Osteoblast (primary cell): ENCODE results near the gene ABHD11. TPM values are rescaled to one million over a fixed set of nuclear protein-coding genes. Genes with fewer than 3 reads are reported as not detected.
A peak's percentile ranks its signal among the peaks of the same experiment; 100 is the strongest.

ENCODE experiments used
- DNase-seq: peaks from one replicate; pipeline ENCODE4 v3.0.0; 2011; ENCODE audit warnings: low spot score, mixed read lengths; ENCODE audit not compliant: insufficient read length; ENCODE audit errors: missing footprints
- H2AFZ ChIP-seq: 2 replicates; pipeline ENCODE4 v1.6.0; 2011; ENCODE audit warnings: mild to moderate bottlenecking, low read length
- H3K27ac ChIP-seq: 2 replicates; pipeline ENCODE4 v1.5.1; 2011; ENCODE audit warnings: mild to moderate bottlenecking, low read depth, low read length, moderate library complexity
- H3K27me3 ChIP-seq: 2 replicates; pipeline ENCODE4 v1.6.0; 2012; ENCODE audit warnings: mild to moderate bottlenecking, control low read depth, inconsistent platforms, low read length, moderate library complexity; ENCODE audit not compliant: insufficient read depth
- H3K36me3 ChIP-seq: 2 replicates; pipeline ENCODE4 v1.5.1; 2011; ENCODE audit warnings: mild to moderate bottlenecking, low read length, control low read depth, moderate library complexity; ENCODE audit not compliant: insufficient read depth
- H3K4me1 ChIP-seq: 2 replicates; pipeline ENCODE4 v1.5.1; 2011; ENCODE audit warnings: mild to moderate bottlenecking, low read length, control low read depth, moderate library complexity; ENCODE audit not compliant: insufficient read depth
- H3K4me2 ChIP-seq: 2 replicates; pipeline ENCODE4 v1.6.0; 2011; ENCODE audit warnings: mild to moderate bottlenecking, low read length; ENCODE audit not compliant: insufficient read depth
- H3K4me3 ChIP-seq: fragments of 200-600 bp; sonication (generic); 3 replicates; pipeline ENCODE4 v1.5.1; 2012; ENCODE audit warnings: mild to moderate bottlenecking, low read length, inconsistent platforms; ENCODE audit not compliant: insufficient read depth
- H3K79me2 ChIP-seq: 2 replicates; pipeline ENCODE4 v1.6.0; 2012; ENCODE audit warnings: mild to moderate bottlenecking, low read length, control low read depth, inconsistent platforms; ENCODE audit not compliant: insufficient read depth
- H3K9me3 ChIP-seq: 2 replicates; pipeline ENCODE4 v1.5.1; 2011; ENCODE audit warnings: low read depth, low read length, control low read depth
- H4K20me1 ChIP-seq: 2 replicates; pipeline ENCODE4 v1.6.0; 2012; ENCODE audit warnings: mild to moderate bottlenecking, low read length, control low read depth; ENCODE audit not compliant: insufficient read depth
- total RNA-seq: library from RNA; depleted of rRNA; stranded (reverse); fragments of >200 nt; gene quantifications from 2 replicates; pipeline ENCODE4 v1.2.3, GENCODE V29; 2012
- TF ChIP-seq, protein P1 (sequence below): IDR thresholded peaks from 2 replicates; pipeline ENCODE4 v1.5.1; 2011; ENCODE audit warnings: mild to moderate bottlenecking, low read depth, low read length, moderate library complexity; ENCODE audit errors: extremely low read depth

ABHD11 gene
- total RNA-seq, 1 donor, result 8.7 TPM

DNA sequence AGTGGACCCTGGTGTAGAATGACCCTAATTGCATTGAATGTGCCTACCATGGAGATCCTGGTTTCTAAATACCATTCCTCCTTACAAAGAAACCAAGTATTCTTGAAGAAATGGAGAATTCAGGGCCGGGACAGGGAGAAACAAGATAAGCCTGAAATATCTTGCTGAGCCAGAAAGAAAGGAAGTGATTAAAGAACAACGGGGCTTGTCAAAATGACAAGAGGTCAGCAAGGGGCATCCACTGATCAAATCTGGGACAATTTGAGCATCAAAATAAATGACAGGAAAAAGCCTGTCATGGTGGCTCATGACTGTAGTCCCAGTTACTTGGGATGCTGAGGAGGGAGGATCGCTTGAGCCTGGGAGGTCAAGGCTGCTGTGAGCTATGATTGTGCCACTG lies 8.1 kb downstream of the ABHD11 start:
- TF ChIP-seq, protein P1, sequence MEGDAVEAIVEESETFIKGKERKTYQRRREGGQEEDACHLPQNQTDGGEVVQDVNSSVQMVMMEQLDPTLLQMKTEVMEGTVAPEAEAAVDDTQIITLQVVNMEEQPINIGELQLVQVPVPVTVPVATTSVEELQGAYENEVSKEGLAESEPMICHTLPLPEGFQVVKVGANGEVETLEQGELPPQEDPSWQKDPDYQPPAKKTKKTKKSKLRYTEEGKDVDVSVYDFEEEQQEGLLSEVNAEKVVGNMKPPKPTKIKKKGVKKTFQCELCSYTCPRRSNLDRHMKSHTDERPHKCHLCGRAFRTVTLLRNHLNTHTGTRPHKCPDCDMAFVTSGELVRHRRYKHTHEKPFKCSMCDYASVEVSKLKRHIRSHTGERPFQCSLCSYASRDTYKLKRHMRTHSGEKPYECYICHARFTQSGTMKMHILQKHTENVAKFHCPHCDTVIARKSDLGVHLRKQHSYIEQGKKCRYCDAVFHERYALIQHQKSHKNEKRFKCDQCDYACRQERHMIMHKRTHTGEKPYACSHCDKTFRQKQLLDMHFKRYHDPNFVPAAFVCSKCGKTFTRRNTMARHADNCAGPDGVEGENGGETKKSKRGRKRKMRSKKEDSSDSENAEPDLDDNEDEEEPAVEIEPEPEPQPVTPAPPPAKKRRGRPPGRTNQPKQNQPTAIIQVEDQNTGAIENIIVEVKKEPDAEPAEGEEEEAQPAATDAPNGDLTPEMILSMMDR, result no peak
- H2AFZ ChIP-seq, result no peak overlapping the region

DNA sequence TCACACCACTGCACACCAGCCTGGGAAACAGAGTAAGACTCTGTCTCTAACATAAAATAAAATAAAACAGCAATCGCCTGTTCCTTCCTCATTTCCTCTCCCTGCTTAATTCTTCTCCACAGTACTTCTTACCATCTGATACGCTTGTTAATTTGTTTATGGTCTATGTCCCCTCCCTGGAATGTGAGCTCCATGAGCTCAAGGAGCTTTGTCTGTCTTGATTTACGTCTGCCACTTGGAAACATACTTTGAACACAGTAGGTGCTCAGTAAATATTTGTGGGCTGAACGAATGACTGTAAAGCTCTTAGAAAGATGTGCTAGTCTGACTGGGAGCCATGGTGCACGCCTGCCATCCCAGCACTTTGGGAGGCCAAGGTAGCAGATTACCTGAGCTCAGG lies 10.1 kb downstream of the ABHD11 start:
- Histone ChIP-seq H3K4me2 (no peak overlapping the region), H2AFZ (no peak overlapping the region)
- DNase-seq, result no peak

More for the DNA sequence above, 8.1 kb downstream of the ABHD11 start:
- DNase-seq, result no peak
- Histone ChIP-seq H4K20me1 (no peaks in the 10 kb centered on the region), H3K27ac (no peak overlapping the region), H3K4me1 (peaks cover 5% of the 10 kb centered on the region), H3K27me3 (no peaks in the 10 kb centered on the region), H3K9me3 (no peaks in the 10 kb centered on the region), H3K36me3 (no peaks in the 10 kb centered on the region), H3K79me2 (no peaks in the 10 kb centered on the region), H3K4me2 (no peak overlapping the region), H3K4me3 (no peak overlapping the region)

DNA sequence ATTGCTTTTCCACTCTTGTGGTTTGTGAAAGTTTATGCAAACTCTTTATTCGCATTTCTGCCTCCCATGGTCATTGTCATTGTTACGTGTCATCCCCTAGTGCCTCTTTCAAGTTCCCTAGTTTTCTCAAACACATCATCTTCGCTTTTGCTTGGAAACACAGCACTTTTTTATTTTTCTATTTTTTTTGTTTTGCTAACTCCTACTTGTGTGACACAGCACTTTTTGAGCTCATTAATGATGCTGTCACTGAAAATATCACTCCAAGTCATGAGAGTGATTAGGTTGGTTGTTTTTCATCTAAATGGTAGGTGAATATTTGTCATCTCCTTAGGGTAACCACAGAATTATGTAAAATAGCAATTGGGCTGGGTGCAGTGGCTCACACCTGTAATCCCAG lies 10.7 kb downstream of the ABHD11 start:
- Histone ChIP-seq H3K4me2 (no peak overlapping the region), H2AFZ (no peak overlapping the region), H3K9me3 (no peaks in the 10 kb centered on the region), H3K27ac (no peak overlapping the region), H3K79me2 (no peaks in the 10 kb centered on the region), H3K27me3 (no peaks in the 10 kb centered on the region), H3K4me1 (no peaks in the 10 kb centered on the region), H3K4me3 (no peak overlapping the region), H3K36me3 (no peaks in the 10 kb centered on the region), H4K20me1 (no peaks in the 10 kb centered on the region)
- TF ChIP-seq, protein P1, result no peak
- peak; percentile 26 for DNase-seq

More for the DNA sequence above, 10.1 kb downstream of the ABHD11 start:
- no peaks in the 10 kb centered on the region for H3K4me1 ChIP-seq
- H3K27ac ChIP-seq, result no peak overlapping the region
- TF ChIP-seq, protein P1, result no peak
- no peaks in the 10 kb centered on the region for H3K36me3 ChIP-seq
- H4K20me1 ChIP-seq, result no peaks in the 10 kb centered on the region
- no peaks in the 10 kb centered on the region for H3K79me2 ChIP-seq
- H3K27me3 ChIP-seq, result no peaks in the 10 kb centered on the region
- H3K4me3 ChIP-seq, result no peak overlapping the region
- no peaks in the 10 kb centered on the region for H3K9me3 ChIP-seq

DNA sequence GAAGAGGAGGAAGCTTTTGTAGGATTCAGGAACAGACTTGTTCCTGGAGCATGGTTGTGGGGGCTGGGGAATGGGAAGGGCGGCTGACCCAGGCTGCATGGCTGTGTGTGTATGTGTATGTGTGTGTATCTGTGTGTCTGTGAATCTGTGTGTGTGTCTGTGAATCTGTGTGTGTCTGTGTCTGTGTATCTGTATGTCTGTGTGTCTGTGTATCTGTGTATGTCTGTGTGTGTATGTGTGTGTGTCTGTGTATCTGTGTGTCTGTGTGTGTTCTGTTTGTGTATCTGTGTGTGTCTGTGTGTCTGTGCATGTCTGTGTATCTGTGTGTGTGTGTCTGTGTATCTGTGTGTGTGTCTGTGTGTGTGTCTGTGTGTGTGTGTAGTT lies 12.5 kb downstream of the ABHD11 start:
- TF ChIP-seq, protein P1, result peak; percentile 3
- no peaks in the 10 kb centered on the region for H3K79me2 ChIP-seq
- no peaks in the 10 kb centered on the region for H3K36me3 ChIP-seq
- DNase-seq, result no peak
- no peak overlapping the region for H2AFZ ChIP-seq
- no peaks in the 10 kb centered on the region for H3K4me1 ChIP-seq
- no peaks in the 10 kb centered on the region for H4K20me1 ChIP-seq
- H3K4me2 ChIP-seq, result no peak overlapping the region
- no peaks in the 10 kb centered on the region for H3K27me3 ChIP-seq
- H3K4me3 ChIP-seq, result no peak overlapping the region
- H3K27ac ChIP-seq, result no peak overlapping the region
- no peaks in the 10 kb centered on the region for H3K9me3 ChIP-seq
